OCI-LY3 (cell line): Measurements from ENCODE around the gene RP2.

Experiments
- EZH2phosphoT487 ChIP-seq: fragments of 200-600 bp; shearing (Covaris generic); IDR thresholded peaks from 2 replicates; pipeline ENCODE4 v1.6.1; 2018; ENCODE audit warnings: antibody characterized with exemption, mixed run types, low read depth
- TF ChIP-seq, protein P1 (sequence below): fragments of 200-600, 300-600 bp; sonication (generic); IDR thresholded peaks from 2 replicates; pipeline ENCODE4 v1.5.1; 2014; ENCODE audit warnings: antibody characterized with exemption, low read length, low read depth

DNA sequence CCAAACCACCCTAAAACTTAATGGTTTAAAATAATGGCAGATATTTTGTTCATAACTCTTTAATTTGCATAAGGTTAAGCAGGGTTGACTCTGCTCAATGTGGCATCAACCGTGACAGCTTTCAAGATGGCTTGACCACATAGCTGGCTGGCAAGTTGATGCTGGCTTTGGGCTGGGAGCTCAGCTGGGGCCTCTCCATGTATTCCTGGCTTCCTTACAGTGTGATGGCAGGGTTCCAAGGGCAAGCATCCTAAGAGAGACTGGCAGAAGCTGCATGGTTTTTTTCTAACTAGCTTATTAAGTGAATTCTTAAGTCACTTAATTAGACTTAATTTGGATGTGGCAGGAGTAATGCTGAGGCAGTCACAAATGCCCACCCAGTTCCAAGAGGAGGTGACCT, 4.5 kb downstream of the RP2 start:
- TF ChIP-seq, protein P1, sequence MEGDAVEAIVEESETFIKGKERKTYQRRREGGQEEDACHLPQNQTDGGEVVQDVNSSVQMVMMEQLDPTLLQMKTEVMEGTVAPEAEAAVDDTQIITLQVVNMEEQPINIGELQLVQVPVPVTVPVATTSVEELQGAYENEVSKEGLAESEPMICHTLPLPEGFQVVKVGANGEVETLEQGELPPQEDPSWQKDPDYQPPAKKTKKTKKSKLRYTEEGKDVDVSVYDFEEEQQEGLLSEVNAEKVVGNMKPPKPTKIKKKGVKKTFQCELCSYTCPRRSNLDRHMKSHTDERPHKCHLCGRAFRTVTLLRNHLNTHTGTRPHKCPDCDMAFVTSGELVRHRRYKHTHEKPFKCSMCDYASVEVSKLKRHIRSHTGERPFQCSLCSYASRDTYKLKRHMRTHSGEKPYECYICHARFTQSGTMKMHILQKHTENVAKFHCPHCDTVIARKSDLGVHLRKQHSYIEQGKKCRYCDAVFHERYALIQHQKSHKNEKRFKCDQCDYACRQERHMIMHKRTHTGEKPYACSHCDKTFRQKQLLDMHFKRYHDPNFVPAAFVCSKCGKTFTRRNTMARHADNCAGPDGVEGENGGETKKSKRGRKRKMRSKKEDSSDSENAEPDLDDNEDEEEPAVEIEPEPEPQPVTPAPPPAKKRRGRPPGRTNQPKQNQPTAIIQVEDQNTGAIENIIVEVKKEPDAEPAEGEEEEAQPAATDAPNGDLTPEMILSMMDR: no peak
- TF ChIP-seq EZH2phosphoT487: no peak
